Fibroblast of skin of right biceps (primary cell): ENCODE measurements around the gene NEIL1.
"Not testable (repeated sequence)": the region's sequence is repeated elsewhere in the genome, so short reads cannot be mapped to it uniquely, and the experiment has no call there.

Experiments used
- DNase-seq: peaks from one replicate; pipeline ENCODE4 v3.0.0-alpha.2; 2013

NEIL1 gene

GRCh38 chr15:75335313-75335704, 11.5 kb upstream of the NEIL1 start:
- DNase-seq = no peak

- peak; percentile 98 for DNase-seq
Observed at GRCh38 chr15:75335705-75336355, 11.0 kb upstream of the NEIL1 start, which contains the start of gene COMMD4. COMMD4 (plus strand) TSS chr15:75336063; CDS start chr15:75336090, 27 bp downstream.

- no peak for DNase-seq
Observed at GRCh38 chr15:75338661-75339240, 8.1 kb upstream of the NEIL1 start.

GRCh38 chr15:75339531-75340240, 7.2 kb upstream of the NEIL1 start:
- DNase-seq = no peak

GRCh38 chr15:75342221-75342620, 4.6 kb upstream of the NEIL1 start:
- no peak for DNase-seq

- DNase-seq = not testable (repeated sequence)
Observed at GRCh38 chr15:75343953-75344352, 2.9 kb upstream of the NEIL1 start.

- DNase-seq = no peak
Observed at GRCh38 chr15:75347222-75348033, 589 bp downstream of the NEIL1 start.

GRCh38 chr15:75348034-75348561, 1.3 kb downstream of the NEIL1 start:
- no peak for DNase-seq

GRCh38 chr15:75348562-75349350, 1.9 kb downstream of the NEIL1 start:
- no peak for DNase-seq

- not testable (repeated sequence) for DNase-seq
Observed at GRCh38 chr15:75349351-75349669, 2.5 kb downstream of the NEIL1 start.

- no peak for DNase-seq
Observed at GRCh38 chr15:75349851-75350588, 3.2 kb downstream of the NEIL1 start.

GRCh38 chr15:75350601-75351361, 3.9 kb downstream of the NEIL1 start:
- DNase-seq = no peak

GRCh38 chr15:75352186-75353080, 5.6 kb downstream of the NEIL1 start:
- no peak for DNase-seq

- no peak for DNase-seq
Observed at GRCh38 chr15:75353604-75354003, 6.8 kb downstream of the NEIL1 start.

- no peak for DNase-seq
Observed at GRCh38 chr15:75354454-75354853, 7.6 kb downstream of the NEIL1 start.

GRCh38 chr15:75355369-75355768, 8.5 kb downstream of the NEIL1 start:
- DNase-seq = no peak

GRCh38 chr15:75356006-75356405, 9.2 kb downstream of the NEIL1 start:
- DNase-seq = no peak

- no peak for DNase-seq
Observed at GRCh38 chr15:75356517-75356916, 9.7 kb downstream of the NEIL1 start.

- DNase-seq = no peak
Observed at GRCh38 chr15:75357976-75358673, 11.3 kb downstream of the NEIL1 start.
